GM10266 (cell line): ENCODE measurements around the gene CGB2.

Experiments
- DNase-seq: peaks from one replicate; pipeline ENCODE4 v3.0.0; 2012; ENCODE audit errors: extremely low spot score
- TF ChIP-seq, protein P1 (sequence below): IDR thresholded peaks from 2 replicates; pipeline ENCODE4 v1.5.1; 2012; ENCODE audit warnings: mild to moderate bottlenecking, low read depth; ENCODE audit not compliant: control insufficient read depth, insufficient read depth; ENCODE audit errors: missing control alignments

CGB2 gene

DNA sequence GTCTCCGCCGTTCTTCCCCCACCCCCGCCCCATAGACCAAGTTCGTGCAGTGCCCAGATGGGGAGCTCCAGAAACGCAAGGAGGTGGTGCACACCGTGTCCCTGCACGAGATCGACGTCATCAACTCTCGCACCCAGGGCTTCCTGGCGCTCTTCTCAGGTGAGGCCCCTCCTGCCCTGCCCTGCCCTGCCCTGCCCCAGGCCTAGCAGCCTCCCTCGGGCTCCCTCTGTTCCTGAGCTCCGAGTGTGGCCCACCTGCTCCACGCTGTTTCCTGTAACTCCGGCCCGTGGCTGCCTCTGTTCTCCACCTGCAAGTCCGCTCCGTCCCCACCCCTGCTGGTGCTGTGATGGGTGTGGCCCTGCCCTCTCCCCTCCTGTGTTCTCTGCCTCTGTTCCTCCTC is 21.2 kb upstream of the CGB2 start:
- TF ChIP-seq, protein P1, sequence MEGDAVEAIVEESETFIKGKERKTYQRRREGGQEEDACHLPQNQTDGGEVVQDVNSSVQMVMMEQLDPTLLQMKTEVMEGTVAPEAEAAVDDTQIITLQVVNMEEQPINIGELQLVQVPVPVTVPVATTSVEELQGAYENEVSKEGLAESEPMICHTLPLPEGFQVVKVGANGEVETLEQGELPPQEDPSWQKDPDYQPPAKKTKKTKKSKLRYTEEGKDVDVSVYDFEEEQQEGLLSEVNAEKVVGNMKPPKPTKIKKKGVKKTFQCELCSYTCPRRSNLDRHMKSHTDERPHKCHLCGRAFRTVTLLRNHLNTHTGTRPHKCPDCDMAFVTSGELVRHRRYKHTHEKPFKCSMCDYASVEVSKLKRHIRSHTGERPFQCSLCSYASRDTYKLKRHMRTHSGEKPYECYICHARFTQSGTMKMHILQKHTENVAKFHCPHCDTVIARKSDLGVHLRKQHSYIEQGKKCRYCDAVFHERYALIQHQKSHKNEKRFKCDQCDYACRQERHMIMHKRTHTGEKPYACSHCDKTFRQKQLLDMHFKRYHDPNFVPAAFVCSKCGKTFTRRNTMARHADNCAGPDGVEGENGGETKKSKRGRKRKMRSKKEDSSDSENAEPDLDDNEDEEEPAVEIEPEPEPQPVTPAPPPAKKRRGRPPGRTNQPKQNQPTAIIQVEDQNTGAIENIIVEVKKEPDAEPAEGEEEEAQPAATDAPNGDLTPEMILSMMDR, result no peak
- no peak for DNase-seq

DNA sequence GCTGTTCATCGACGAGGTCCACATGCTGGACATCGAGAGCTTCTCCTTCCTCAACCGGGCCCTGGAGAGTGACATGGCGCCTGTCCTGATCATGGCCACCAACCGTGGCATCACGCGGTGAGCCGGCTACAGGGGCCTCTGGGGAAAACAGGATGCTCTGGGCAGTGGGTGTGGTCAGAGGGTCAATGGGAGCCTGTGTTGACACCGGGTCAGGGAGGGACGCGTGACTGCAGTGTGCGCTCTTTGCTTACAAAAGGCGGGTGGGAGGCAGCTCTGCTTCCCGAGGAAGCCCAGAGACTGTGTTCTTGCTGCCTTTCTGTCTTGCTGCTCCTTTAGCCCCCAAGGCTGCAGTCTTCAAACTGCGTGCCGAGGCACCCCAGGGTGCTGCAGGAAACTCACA is 20.5 kb upstream of the CGB2 start:
- DNase-seq, result no peak
- TF ChIP-seq, protein P1, result no peak

DNA sequence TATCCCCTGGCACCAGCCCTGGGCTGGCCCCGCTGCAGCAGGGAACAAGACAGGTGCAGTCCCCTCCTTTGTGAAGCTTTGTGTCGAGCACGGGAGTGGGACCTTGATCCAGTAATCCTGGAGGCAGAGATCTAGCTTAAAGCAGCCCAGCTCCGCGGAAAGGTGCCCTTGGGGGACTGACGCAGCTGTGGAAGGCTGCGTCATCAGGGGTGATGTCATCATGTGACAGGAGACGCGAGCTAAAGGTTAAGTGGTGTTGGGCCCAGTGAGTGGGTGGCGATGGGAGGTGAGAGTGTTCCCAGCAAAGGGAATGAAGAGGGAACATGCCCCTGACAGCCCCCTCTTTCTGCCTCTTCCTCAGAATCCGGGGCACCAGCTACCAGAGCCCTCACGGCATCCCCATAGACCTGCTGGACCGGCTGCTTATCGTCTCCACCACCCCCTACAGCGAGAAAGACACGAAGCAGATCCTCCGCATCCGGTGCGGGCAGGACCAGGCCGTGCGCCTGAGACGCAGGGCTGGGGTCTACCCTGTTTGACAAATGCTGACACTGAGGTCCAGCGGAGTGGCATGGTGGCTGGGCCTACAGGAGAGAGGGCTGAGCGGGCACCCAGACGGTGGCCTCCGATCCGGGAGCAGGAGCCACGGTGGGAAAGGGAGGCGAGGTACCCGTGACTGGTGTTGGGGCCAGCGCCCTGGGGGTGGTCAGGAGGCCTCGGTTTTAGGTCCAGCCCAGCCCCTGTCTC is 17.4 kb upstream of the CGB2 start:
- TF ChIP-seq, protein P1, result no peak
- DNase-seq, result no peak

- TF ChIP-seq, protein P1, result no peak
- DNase-seq, result no peak
Measured at GRCh38 chr19:49014870-49015255, 16.8 kb upstream of the CGB2 start.

- TF ChIP-seq, protein P1, result no peak
Measured at GRCh38 chr19:49016067-49016839, 15.4 kb upstream of the CGB2 start.

GRCh38 chr19:49017041-49017665 is 14.5 kb upstream of the CGB2 start, which contains the start of gene LHB:
TSS of gene LHB (minus strand) at chr19:49017091. CDS start at chr19:49017081, 10 bp downstream.
- DNase-seq, result no peak
- TF ChIP-seq, protein P1, result no peak

More at GRCh38 chr19:49016067-49016839, 15.4 kb upstream of the CGB2 start:
- no peak for DNase-seq
